Measurements from ENCODE around the gene SEC62. TPM values are rescaled to one million over a fixed set of nuclear protein-coding genes. Genes with fewer than 3 reads are reported as not detected.
"Not testable (repeated sequence)": the region's sequence is repeated elsewhere in the genome, so short reads cannot be mapped to it uniquely, and the experiment has no call there.

Gene SEC62
- total RNA-seq, 1 donor from 2014 or later: 108 TPM

GRCh38 chr3:170007031-170007663, 40.5 kb downstream of the SEC62 start:
- FAIRE-seq: no peak
- no peak for DNase-seq (ENCODE audit: low spot score in 2 of 2)

- FAIRE-seq: no peak
- DNase-seq (ENCODE audit: low spot score in 2 of 2): no peak
These were observed 43.9 kb downstream of the SEC62 start for GRCh38 chr3:170010498-170010897.

- FAIRE-seq (no peak), DNase-seq (ENCODE audit: low spot score in 2 of 2) (no peak)
These were observed 46.2 kb downstream of the SEC62 start for GRCh38 chr3:170012683-170013400.

GRCh38 chr3:170016057-170016456, 49.5 kb downstream of the SEC62 start:
- DNase-seq (ENCODE audit: low spot score in 2 of 2) (no peak), FAIRE-seq (no peak)

GRCh38 chr3:170019306-170019705, 52.7 kb downstream of the SEC62 start:
- not testable (repeated sequence) for FAIRE-seq

GRCh38 chr3:170021083-170021482, 54.5 kb downstream of the SEC62 start:
- DNase-seq (ENCODE audit: low spot score in 2 of 2) (no peak), FAIRE-seq (no peak)

More at GRCh38 chr3:170019306-170019705, 52.7 kb downstream of the SEC62 start:
- DNase-seq (ENCODE audit: low spot score in 2 of 2): not testable (repeated sequence)

GRCh38 chr3:170022336-170022735, 55.7 kb downstream of the SEC62 start:
- FAIRE-seq (no peak), DNase-seq (ENCODE audit: low spot score in 2 of 2) (no peak)

- FAIRE-seq: no peak
- no peak for DNase-seq (ENCODE audit: low spot score in 2 of 2)
These were observed 56.6 kb downstream of the SEC62 start for GRCh38 chr3:170023165-170023564.

- DNase-seq (ENCODE audit: low spot score in 2 of 2): no peak
- no peak for FAIRE-seq
These were observed 58.0 kb downstream of the SEC62 start for GRCh38 chr3:170024581-170024980.

- DNase-seq (ENCODE audit: low spot score in 2 of 2) (no peak), FAIRE-seq (no peak)
These were observed 60.9 kb downstream of the SEC62 start for GRCh38 chr3:170027233-170028102.

GRCh38 chr3:170033489-170033888, 66.9 kb downstream of the SEC62 start:
- DNase-seq (ENCODE audit: low spot score in 2 of 2) (no peak), FAIRE-seq (no peak)

GRCh38 chr3:170037463-170038433, 71.1 kb downstream of the SEC62 start, which contains the start of gene GPR160:
TSS of gene GPR160 (plus strand) at chr3:170037995. CDS start at chr3:170083973, 45,978 bp downstream.
- DNase-seq (ENCODE audit: low spot score in 2 of 2): peak; percentile 29 to 51
- no peak for FAIRE-seq

- no peak for FAIRE-seq
- no peak for DNase-seq (ENCODE audit: low spot score in 2 of 2)
These were observed 72.0 kb downstream of the SEC62 start for GRCh38 chr3:170038434-170039110.

GRCh38 chr3:170040418-170040817, 73.8 kb downstream of the SEC62 start:
- no peak for FAIRE-seq
- no peak for DNase-seq (ENCODE audit: low spot score in 2 of 2)

GRCh38 chr3:170043506-170043905, 76.9 kb downstream of the SEC62 start:
- FAIRE-seq: no peak
- DNase-seq (ENCODE audit: low spot score in 2 of 2): no peak

- FAIRE-seq: no peak
- no peak for DNase-seq (ENCODE audit: low spot score in 2 of 2)
These were observed 77.7 kb downstream of the SEC62 start for GRCh38 chr3:170044271-170044670.

- DNase-seq (ENCODE audit: low spot score in 2 of 2) (no peak), FAIRE-seq (no peak)
These were observed 78.2 kb downstream of the SEC62 start for GRCh38 chr3:170044795-170045244.

GRCh38 chr3:170046269-170047132, 79.9 kb downstream of the SEC62 start:
- DNase-seq (ENCODE audit: low spot score in 2 of 2) (no peak), FAIRE-seq (no peak)

Measured in frontal cortex (tissue), 4 donors.